BJ (cell line): Measurements from ENCODE around the gene CLCNKB. TPM values are rescaled to one million over a fixed set of nuclear protein-coding genes. Genes with fewer than 3 reads are reported as not detected.

Experiments used
- CTCF ChIA-PET: fragments of 350-600 bp; formaldehyde crosslinking; extraction: SDS; loops from one replicate; lab custom pipeline; 2021; ENCODE audit warnings: antibody characterized with exemption, inconsistent platforms; lab: Yijun Ruan, JAX
- POLR2A ChIA-PET: fragments of 300-600 bp; sonication (Branson Sonifier 250); formaldehyde crosslinking; extraction: SDS; loops from one replicate; lab custom pipeline; 2021; ENCODE audit warnings: antibody characterized with exemption; lab: Charles Lee
- DNase-seq: peaks from one replicate; pipeline ENCODE4 v3.0.0-alpha.2; 2011; ENCODE audit warnings: low read depth
- H3K27me3 ChIP-seq: 2 replicates; pipeline ENCODE4 v1.6.0; 2011; ENCODE audit warnings: low read length; ENCODE audit not compliant: control insufficient read depth, insufficient read depth
- H3K36me3 ChIP-seq: 2 replicates; pipeline ENCODE4 v1.5.1; 2011; ENCODE audit warnings: low read length; ENCODE audit not compliant: control insufficient read depth, insufficient read depth
- H3K4me3 ChIP-seq: 2 replicates; pipeline ENCODE4 v1.5.1; 2011; ENCODE audit warnings: low read depth, mild to moderate bottlenecking, control low read depth, low read length
- polyA plus RNA-seq: library from polyadenylated mRNA; depleted of rRNA; stranded (reverse); fragments of >200 nt; gene quantifications from 2 replicates; pipeline ENCODE4 v1.2.3, GENCODE V29; 2011; rRNA removed
- TF ChIP-seq, protein P1 (sequence below): IDR thresholded peaks from 2 replicates; pipeline ENCODE4 v1.5.1; 2011; ENCODE audit warnings: low read depth, mild to moderate bottlenecking, control low read depth, inconsistent platforms, low read length, moderate library complexity; ENCODE audit not compliant: insufficient read depth

Gene CLCNKB
- polyA plus RNA-seq, 1 experiment: 0.83 TPM

DNA sequence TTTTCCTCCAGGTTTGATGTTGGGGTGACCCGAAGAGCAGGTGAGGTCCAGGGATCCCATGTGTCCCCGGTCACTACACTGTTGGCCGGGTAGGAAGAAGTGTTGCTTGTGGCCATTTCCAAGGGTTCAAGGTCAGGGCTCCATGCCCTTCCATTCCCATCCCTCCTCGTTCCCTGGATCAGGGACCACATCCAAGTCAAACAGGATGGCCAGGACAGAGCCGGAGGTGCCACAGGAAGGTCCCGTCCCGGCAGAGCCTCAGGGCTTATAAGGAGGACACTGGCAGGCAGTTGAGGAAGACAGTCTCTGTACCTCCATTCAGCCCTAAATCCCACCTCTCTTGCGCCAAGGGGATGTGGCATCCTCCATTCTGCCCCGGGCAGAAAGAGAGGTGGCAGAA lies 51.9 kb downstream of the CLCNKB start:
- H3K36me3 ChIP-seq: no peaks in the 10 kb centered on the region
- TF ChIP-seq, protein P1, sequence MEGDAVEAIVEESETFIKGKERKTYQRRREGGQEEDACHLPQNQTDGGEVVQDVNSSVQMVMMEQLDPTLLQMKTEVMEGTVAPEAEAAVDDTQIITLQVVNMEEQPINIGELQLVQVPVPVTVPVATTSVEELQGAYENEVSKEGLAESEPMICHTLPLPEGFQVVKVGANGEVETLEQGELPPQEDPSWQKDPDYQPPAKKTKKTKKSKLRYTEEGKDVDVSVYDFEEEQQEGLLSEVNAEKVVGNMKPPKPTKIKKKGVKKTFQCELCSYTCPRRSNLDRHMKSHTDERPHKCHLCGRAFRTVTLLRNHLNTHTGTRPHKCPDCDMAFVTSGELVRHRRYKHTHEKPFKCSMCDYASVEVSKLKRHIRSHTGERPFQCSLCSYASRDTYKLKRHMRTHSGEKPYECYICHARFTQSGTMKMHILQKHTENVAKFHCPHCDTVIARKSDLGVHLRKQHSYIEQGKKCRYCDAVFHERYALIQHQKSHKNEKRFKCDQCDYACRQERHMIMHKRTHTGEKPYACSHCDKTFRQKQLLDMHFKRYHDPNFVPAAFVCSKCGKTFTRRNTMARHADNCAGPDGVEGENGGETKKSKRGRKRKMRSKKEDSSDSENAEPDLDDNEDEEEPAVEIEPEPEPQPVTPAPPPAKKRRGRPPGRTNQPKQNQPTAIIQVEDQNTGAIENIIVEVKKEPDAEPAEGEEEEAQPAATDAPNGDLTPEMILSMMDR: no peak
- POLR2A ChIA-PET: no interaction called here
- CTCF ChIA-PET: no interaction called here
- peaks cover 1% of the 10 kb centered on the region for H3K27me3 ChIP-seq
- no peak for DNase-seq
- no peak overlapping the region for H3K4me3 ChIP-seq

- DNase-seq: no peak
- ChIA-PET CTCF (interaction anchor here (1.2 kb wide), 1 partner anchor 12 kb away, joined by 5 read pairs; no protein-coding TSS in a partner anchor), POLR2A (no interaction called here)
- Histone ChIP-seq H3K27me3 (no peaks in the 10 kb centered on the region), H3K36me3 (no peaks in the 10 kb centered on the region), H3K4me3 (no peak overlapping the region)
- TF ChIP-seq, protein P1: no peak
These were observed 55.8 kb downstream of the CLCNKB start for GRCh38 chr1:16099412-16099811.

GRCh38 chr1:16101623-16102022 lies 58.0 kb downstream of the CLCNKB start:
- POLR2A ChIA-PET: no interaction called here
- CTCF ChIA-PET: interaction anchor here (1.7 to 3.1 kb wide), 2 partner anchors 12 to 19 kb away, joined by 8 to 10 read pairs; no protein-coding TSS in a partner anchor
- no peak overlapping the region for H3K4me3 ChIP-seq
- TF ChIP-seq, protein P1: no peak
- H3K36me3 ChIP-seq: no peaks in the 10 kb centered on the region
- no peaks in the 10 kb centered on the region; the same call in 1 of the 2 replicates for H3K27me3 ChIP-seq
- DNase-seq: no peak

Other genes starting within 250 kb of the CLCNKB start
- 0.56 and 1.3 TPM in 2 replicates for gene UQCRHL, start 236.1 kb upstream of the CLCNKB start, polyA plus RNA-seq
- gene SPEN, start 196.1 kb upstream of the CLCNKB start, polyA plus RNA-seq: 3.1 and 4.6 TPM in 2 replicates
- 23.4 and 43.3 TPM in 2 replicates for gene ZBTB17, start 67.7 kb upstream of the CLCNKB start, polyA plus RNA-seq
- not detected in 2 replicates for gene SRARP, start 39.5 kb upstream of the CLCNKB start, polyA plus RNA-seq
- 32.5 and 66.6 TPM in 2 replicates for gene HSPB7, start 25.7 kb upstream of the CLCNKB start, polyA plus RNA-seq
- 0.20 and 0.28 TPM in 2 replicates for gene CLCNKA, start 21.7 kb upstream of the CLCNKB start, polyA plus RNA-seq
- 0.34 and 0.47 TPM in 2 replicates for gene FAM131C, start 29.9 kb downstream of the CLCNKB start, polyA plus RNA-seq
- 13.6 and 26.5 TPM in 2 replicates for gene EPHA2, start 112.3 kb downstream of the CLCNKB start, polyA plus RNA-seq
- gene ARHGEF19, start 168.9 kb downstream of the CLCNKB start, polyA plus RNA-seq: 8.0 and 11.6 TPM in 2 replicates
- gene CPLANE2, start 193.4 kb downstream of the CLCNKB start, polyA plus RNA-seq: 4.3 and 8.3 TPM in 2 replicates